Fibroblast of pulmonary artery (primary cell): ENCODE results near the gene NEURL1.

Experiments
- DNase-seq: peaks from one replicate; pipeline ENCODE4 v3.0.0-alpha.2; 2010; ENCODE audit warnings: low read depth
- H3K4me3 ChIP-seq: replicated peaks from 2 replicates; pipeline ENCODE4 v1.5.1; 2011; ENCODE audit warnings: low read depth, mild to moderate bottlenecking, control low read depth, low read length, moderate library complexity
- TF ChIP-seq, protein P1 (sequence below): IDR thresholded peaks from 2 replicates; pipeline ENCODE4 v1.5.1; 2011; ENCODE audit warnings: mild to moderate bottlenecking, control low read depth, low read length, inconsistent platforms; ENCODE audit errors: missing control alignments

Gene NEURL1

DNA sequence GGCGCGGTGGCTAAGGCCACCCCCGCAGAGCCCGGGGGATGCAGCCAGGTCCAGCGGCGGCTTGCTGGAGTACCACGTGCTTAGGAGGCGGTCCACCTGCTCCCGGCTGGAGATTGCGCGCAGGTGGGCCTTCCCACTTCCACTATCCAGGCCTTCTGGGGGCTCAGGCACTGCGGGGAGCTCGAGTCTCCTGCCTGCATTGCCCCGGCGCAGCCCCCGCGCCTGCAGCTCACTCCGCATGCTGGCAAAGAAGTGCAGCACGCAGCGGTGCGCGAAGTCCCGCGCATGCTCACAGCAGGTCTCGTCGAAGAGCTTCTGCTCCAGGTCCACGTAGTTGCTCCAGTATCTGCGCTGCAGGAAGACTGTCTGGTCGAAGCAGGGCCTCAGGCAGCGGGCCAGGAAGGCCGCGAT, 20.2 kb upstream of the NEURL1 start:
- H3K4me3 ChIP-seq: no peak overlapping the region
- DNase-seq: no peak
- TF ChIP-seq, protein P1, sequence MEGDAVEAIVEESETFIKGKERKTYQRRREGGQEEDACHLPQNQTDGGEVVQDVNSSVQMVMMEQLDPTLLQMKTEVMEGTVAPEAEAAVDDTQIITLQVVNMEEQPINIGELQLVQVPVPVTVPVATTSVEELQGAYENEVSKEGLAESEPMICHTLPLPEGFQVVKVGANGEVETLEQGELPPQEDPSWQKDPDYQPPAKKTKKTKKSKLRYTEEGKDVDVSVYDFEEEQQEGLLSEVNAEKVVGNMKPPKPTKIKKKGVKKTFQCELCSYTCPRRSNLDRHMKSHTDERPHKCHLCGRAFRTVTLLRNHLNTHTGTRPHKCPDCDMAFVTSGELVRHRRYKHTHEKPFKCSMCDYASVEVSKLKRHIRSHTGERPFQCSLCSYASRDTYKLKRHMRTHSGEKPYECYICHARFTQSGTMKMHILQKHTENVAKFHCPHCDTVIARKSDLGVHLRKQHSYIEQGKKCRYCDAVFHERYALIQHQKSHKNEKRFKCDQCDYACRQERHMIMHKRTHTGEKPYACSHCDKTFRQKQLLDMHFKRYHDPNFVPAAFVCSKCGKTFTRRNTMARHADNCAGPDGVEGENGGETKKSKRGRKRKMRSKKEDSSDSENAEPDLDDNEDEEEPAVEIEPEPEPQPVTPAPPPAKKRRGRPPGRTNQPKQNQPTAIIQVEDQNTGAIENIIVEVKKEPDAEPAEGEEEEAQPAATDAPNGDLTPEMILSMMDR: no peak

DNA sequence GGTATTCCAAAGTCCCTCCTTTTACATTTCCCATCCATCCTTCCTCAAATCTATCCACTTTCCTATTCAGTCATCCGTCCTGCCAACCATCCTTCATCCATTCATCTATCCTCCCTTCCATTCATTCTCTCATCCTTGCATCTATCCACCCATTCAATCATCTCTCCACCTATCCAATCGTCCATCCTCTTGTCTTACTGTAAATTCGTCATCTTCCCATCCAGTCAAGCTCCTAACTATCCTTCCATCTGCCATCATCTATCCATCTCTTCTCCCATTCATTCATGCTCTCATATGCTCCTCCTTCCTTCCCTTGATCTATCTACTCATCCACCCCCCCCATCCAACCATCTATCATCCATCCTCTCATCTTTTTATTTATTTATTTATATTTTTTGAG, 19.4 kb upstream of the NEURL1 start:
- DNase-seq: no peak
- TF ChIP-seq, protein P1: no peak

GRCh38 chr10:103475437-103475836, 18.1 kb upstream of the NEURL1 start:
- no peak overlapping the region for H3K4me3 ChIP-seq
- TF ChIP-seq, protein P1: no peak
- no peak for DNase-seq

More for the DNA sequence above, 19.4 kb upstream of the NEURL1 start:
- no peak overlapping the region for H3K4me3 ChIP-seq

DNA sequence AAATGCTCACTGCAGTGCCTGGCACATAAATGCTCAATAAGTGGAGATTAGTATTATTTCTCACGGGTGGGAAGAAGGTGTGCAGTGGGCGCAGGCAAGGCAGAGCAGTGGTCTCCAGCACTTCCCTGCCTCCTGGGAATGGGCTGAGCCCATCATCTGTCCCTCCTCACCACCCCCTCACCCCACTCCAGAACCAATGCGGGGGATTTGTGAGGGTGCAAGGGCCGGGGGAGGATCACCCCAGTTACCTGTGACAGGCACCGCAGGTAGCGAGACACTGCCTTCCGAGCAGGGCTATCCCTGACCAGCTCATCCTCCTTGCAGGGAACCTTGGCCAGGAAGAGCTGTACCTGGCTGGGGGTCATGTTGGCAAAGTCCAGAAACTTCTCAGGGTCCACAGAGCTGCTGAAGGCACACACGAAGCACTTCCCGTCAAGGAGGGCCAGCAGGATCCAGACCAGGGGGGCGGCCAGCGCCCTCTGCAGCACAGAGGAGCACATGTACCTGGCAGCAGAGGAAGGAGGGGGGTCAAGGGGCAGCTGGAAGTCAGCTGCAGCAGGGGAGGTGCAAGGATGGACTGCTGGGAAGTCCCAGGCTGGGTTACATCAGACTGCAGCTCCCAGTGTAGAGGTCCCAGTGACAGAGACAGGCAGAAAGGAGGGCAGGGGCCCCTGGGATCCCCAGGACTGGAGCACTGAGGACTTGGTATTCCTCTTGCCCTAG, 17.3 kb upstream of the NEURL1 start:
- TF ChIP-seq, protein P1: peak; percentile 27
- no peak overlapping the region for H3K4me3 ChIP-seq
- DNase-seq: peak; percentile 22

DNA sequence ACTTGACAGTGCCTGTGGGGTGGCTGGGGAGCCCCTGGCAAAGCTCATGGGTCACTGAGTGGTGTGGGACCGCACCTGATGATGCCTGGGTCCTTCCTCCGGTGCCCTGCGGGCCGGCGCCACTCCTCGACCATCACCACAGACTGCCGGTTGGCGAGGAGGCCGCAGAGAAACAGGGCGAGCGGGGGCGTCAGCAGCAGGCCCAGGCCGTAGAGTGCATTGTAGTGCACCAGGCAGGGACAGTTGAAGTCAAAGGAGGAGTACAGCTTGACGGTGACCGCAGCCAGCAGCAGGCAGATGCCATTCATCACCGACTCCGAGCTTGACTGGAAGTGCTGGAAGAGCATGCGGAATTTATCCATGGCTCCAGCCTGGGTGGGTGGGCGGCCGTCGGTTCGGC, 14.8 kb upstream of the NEURL1 start:
- TF ChIP-seq, protein P1: no peak
- no peak for DNase-seq
- no peak overlapping the region for H3K4me3 ChIP-seq

GRCh38 chr10:103479135-103479534, 14.4 kb upstream of the NEURL1 start, which contains the start of gene CALHM3:
CALHM3 (minus strand) TSS chr10:103479240; CDS start chr10:103479032, 208 bp downstream.
- H3K4me3 ChIP-seq: no peak within 1 kb of the TSS
- TF ChIP-seq, protein P1: no peak
- DNase-seq: no peak

- no peak overlapping the region for H3K4me3 ChIP-seq
- DNase-seq: peak; percentile 31
- TF ChIP-seq, protein P1: no peak
Measured at GRCh38 chr10:103480521-103480920, 13.0 kb upstream of the NEURL1 start.
